ENCODE measurements around the gene SCN8A.
"Not testable (repeated sequence)": the region's sequence is repeated elsewhere in the genome, so short reads cannot be mapped to it uniquely, and the experiment has no call there.

The SCN8A gene

GRCh38 chr12:51814311-51815088 lies 223.5 kb downstream of the SCN8A start:
- DNase-seq (ENCODE audit: low read depth in 3 of 3), result peak in 2 of 3 experiments; percentile 31 to 65

- no peak for DNase-seq (ENCODE audit: low read depth in 3 of 3)
These were observed 224.5 kb downstream of the SCN8A start for GRCh38 chr12:51815571-51815970.

- no peak for DNase-seq (ENCODE audit: low read depth in 3 of 3)
These were observed 226.3 kb downstream of the SCN8A start for GRCh38 chr12:51817027-51817953.

GRCh38 chr12:51818086-51818485 lies 227.1 kb downstream of the SCN8A start:
- no peak for DNase-seq (ENCODE audit: low read depth in 3 of 3)

GRCh38 chr12:51818566-51819300 lies 227.7 kb downstream of the SCN8A start:
- DNase-seq (ENCODE audit: low read depth in 3 of 3), result no peak

- no peak for DNase-seq (ENCODE audit: low read depth in 3 of 3)
These were observed 228.9 kb downstream of the SCN8A start for GRCh38 chr12:51819736-51820525.

GRCh38 chr12:51820526-51821439 lies 229.8 kb downstream of the SCN8A start:
- peak; percentile 67 to 83 (median 67) for DNase-seq (ENCODE audit: low read depth in 3 of 3)

GRCh38 chr12:51821440-51822260 lies 230.6 kb downstream of the SCN8A start:
- DNase-seq (ENCODE audit: low read depth in 3 of 3), result peak in 1 of 3 experiments; percentile 33

- DNase-seq (ENCODE audit: low read depth in 3 of 3), result no peak
These were observed 231.2 kb downstream of the SCN8A start for GRCh38 chr12:51822261-51822616.

GRCh38 chr12:51822956-51823355 lies 231.9 kb downstream of the SCN8A start:
- no peak for DNase-seq (ENCODE audit: low read depth in 3 of 3)

GRCh38 chr12:51823875-51824565 lies 233.0 kb downstream of the SCN8A start:
- peak in 1 of 3 experiments; percentile 11 for DNase-seq (ENCODE audit: low read depth in 3 of 3)

- DNase-seq (ENCODE audit: low read depth in 3 of 3), result no peak
These were observed 234.2 kb downstream of the SCN8A start for GRCh38 chr12:51825216-51825615.

- no peak for DNase-seq (ENCODE audit: low read depth in 3 of 3)
These were observed 235.8 kb downstream of the SCN8A start for GRCh38 chr12:51826881-51827280.

- DNase-seq (ENCODE audit: low read depth in 3 of 3), result peak; percentile 36 to 67 (median 49)
These were observed 237.1 kb downstream of the SCN8A start for GRCh38 chr12:51827925-51828818.

- DNase-seq (ENCODE audit: low read depth in 3 of 3), result no peak
These were observed 238.0 kb downstream of the SCN8A start for GRCh38 chr12:51829011-51829481.

GRCh38 chr12:51829641-51830040 lies 238.6 kb downstream of the SCN8A start:
- DNase-seq (ENCODE audit: low read depth in 3 of 3), result no peak

- DNase-seq (ENCODE audit: low read depth in 3 of 3), result not testable (repeated sequence)
These were observed 240.8 kb downstream of the SCN8A start for GRCh38 chr12:51831817-51832216.
